GM23338 (cell line): ENCODE results near the gene CACNA1C. TPM values are rescaled to one million over a fixed set of nuclear protein-coding genes. Genes with fewer than 3 reads are reported as not detected.

ENCODE experiments used
- ATAC-seq: fragments of 200-7000 bp; cut with Tn5 transposase; 3 replicates; pipeline ENCODE4 v1.9.1; 2020
- DNase-seq: peaks from one replicate; pipeline ENCODE4 v3.0.0-alpha.2; 2015; ENCODE audit warnings: low spot score
- H2AFZ ChIP-seq: fragments of 200-600 bp; sonication (generic); 2 replicates; pipeline ENCODE4 v1.8.0; 2016; ENCODE audit warnings: antibody characterized with exemption, mild to moderate bottlenecking, moderate library complexity
- H3F3A ChIP-seq: fragments of 200-600 bp; sonication (generic); replicated peaks from 2 replicates; pipeline ENCODE4 v1.8.0; 2017; ENCODE audit warnings: antibody characterized with exemption, mixed run types, low read depth
- H3K27ac ChIP-seq: fragments of 200-600 bp; sonication (generic); 2 replicates; pipeline ENCODE4 v1.6.1; 2016; ENCODE audit warnings: low read depth
- H3K27me3 ChIP-seq: fragments of 200-600 bp; sonication (generic); 2 replicates; pipeline ENCODE4 v1.8.0; 2016; ENCODE audit warnings: mild to moderate bottlenecking, mixed run types, moderate library complexity; ENCODE audit not compliant: insufficient read depth
- H3K36me3 ChIP-seq: fragments of 200-600 bp; sonication (generic); 2 replicates; pipeline ENCODE4 v1.8.0; 2016; ENCODE audit warnings: mild to moderate bottlenecking; ENCODE audit not compliant: insufficient read depth
- H3K4me1 ChIP-seq: fragments of 200-600 bp; sonication (generic); 2 replicates; pipeline ENCODE4 v1.8.0; 2016; ENCODE audit warnings: mild to moderate bottlenecking, moderate library complexity; ENCODE audit not compliant: insufficient read depth
- H3K4me2 ChIP-seq: fragments of 200-600 bp; sonication (generic); 2 replicates; pipeline ENCODE4 v1.7.1; 2017; ENCODE audit warnings: mixed run types
- H3K4me3 ChIP-seq: fragments of 200-600 bp; sonication (generic); 2 replicates; pipeline ENCODE4 v1.6.1; 2016; ENCODE audit warnings: mixed run types
- H3K79me2 ChIP-seq: fragments of 200-600 bp; sonication (generic); replicated peaks from 2 replicates; pipeline ENCODE4 v1.8.0; 2017; ENCODE audit warnings: mild to moderate bottlenecking; ENCODE audit not compliant: insufficient read depth
- H3K9me2 ChIP-seq: fragments of 200-600 bp; sonication (generic); 2 replicates; pipeline ENCODE4 v1.8.0; 2017; ENCODE audit not compliant: insufficient read depth
- H4K20me1 ChIP-seq: fragments of 200-600 bp; sonication (generic); replicated peaks from 2 replicates; pipeline ENCODE4 v1.8.0; 2017; ENCODE audit warnings: mild to moderate bottlenecking; ENCODE audit not compliant: insufficient read depth
- H3K27ac Mint-ChIP-seq: 2 replicates; pipeline ENCODE4 v1.8.0; 2020; ENCODE audit warnings: inconsistent platforms, mild to moderate bottlenecking, moderate library complexity, mixed read lengths
- H3K27me3 Mint-ChIP-seq: 3 replicates; pipeline ENCODE4 v1.8.0; 2022; ENCODE audit warnings: low read depth, mild to moderate bottlenecking, moderate library complexity, mixed read lengths, inconsistent platforms; ENCODE audit not compliant: insufficient read depth, poor library complexity
- H3K36me3 Mint-ChIP-seq: 3 replicates; pipeline ENCODE4 v1.8.0; 2021; ENCODE audit warnings: low read depth, mild to moderate bottlenecking, inconsistent platforms, moderate library complexity, mixed read lengths
- H3K4me1 Mint-ChIP-seq: 3 replicates; pipeline ENCODE4 v1.8.0; 2020; ENCODE audit warnings: mild to moderate bottlenecking, inconsistent platforms, mixed read lengths
- H3K4me3 Mint-ChIP-seq: 3 replicates; pipeline ENCODE4 v1.8.0; 2021; ENCODE audit warnings: moderate library complexity, mild to moderate bottlenecking, inconsistent platforms, mixed read lengths
- H3K9me3 Mint-ChIP-seq: 3 replicates; pipeline ENCODE4 v1.8.0; 2020; ENCODE audit warnings: moderate library complexity, mild to moderate bottlenecking, inconsistent platforms, mixed read lengths
- JUNB ChIP-seq: IDR thresholded peaks from one replicate; pipeline ENCODE4 v1.6.1; 2016; ENCODE audit warnings: antibody characterized with exemption; ENCODE audit not compliant: unreplicated experiment
- NANOG ChIP-seq: IDR thresholded peaks from 2 replicates; pipeline ENCODE4 v1.6.1; 2016; ENCODE audit warnings: antibody characterized with exemption, borderline replicate concordance
- STAT1 ChIP-seq: IDR thresholded peaks from one replicate; pipeline ENCODE4 v1.6.1; 2016; ENCODE audit warnings: antibody characterized with exemption; ENCODE audit not compliant: unreplicated experiment
- polyA plus RNA-seq: library from polyadenylated mRNA; unstranded; fragments of >200 nt; fragmentation: Nextera tagmentation; extraction: Ambion mirVana; gene quantifications from 2 replicates; pipeline ENCODE4 v1.2.1, GENCODE V29; 2016
- total RNA-seq: library from RNA; depleted of rRNA; stranded (reverse); fragments of >200 nt; shearing (Covaris generic); gene quantifications from 2 replicates; pipeline ENCODE4 v1.2.3, GENCODE V29; 2014
- TF ChIP-seq, protein P1 (sequence below): fragments of 250-450 bp; sonication (Bioruptor Pico); IDR thresholded peaks from 2 replicates; pipeline ENCODE4 v1.5.0; 2020; ENCODE audit warnings: mild to moderate bottlenecking, moderate library complexity
- TF ChIP-seq, protein P2 (sequence below), 2 experiments: fragments of 200-600 bp in 1 of 2; sonication (generic) in 1 of 2; conservative IDR thresholded peaks; 2 replicates each; pipeline versions ENCODE4 v1.5.1 to v1.6.1; 2016 to 2017; ENCODE audit warnings: antibody characterized with exemption in 2 of 2, low read depth in 2 of 2, mild to moderate bottlenecking in 2 of 2, moderate library complexity in 1 of 2

Gene CACNA1C
- total and polyA plus RNA-seq, 2 experiments from 2014 or later, result 0.78 to 2.1 TPM

DNA sequence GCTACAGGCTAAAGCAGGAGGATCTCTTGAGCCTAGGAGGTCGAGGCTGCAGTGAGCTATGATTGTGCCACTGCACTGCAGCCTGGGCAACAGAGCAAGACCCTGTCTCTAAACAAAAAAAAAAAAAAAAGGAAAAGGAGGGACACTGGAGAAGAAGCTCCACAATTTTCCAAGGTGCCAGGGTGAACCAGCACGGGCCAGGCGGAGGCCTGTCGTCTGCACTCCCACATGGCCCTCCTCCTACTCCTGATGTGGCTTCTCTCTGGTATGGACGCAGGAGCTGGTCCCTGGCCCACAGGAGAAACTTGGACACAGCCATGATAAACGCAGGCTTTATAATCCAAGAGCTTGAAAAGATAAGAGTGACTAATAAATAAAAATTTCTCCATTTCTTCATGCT is 341.2 kb downstream of the CACNA1C start:
- H3K27ac ChIP-seq, result no peak overlapping the region
- TF ChIP-seq, protein P1, sequence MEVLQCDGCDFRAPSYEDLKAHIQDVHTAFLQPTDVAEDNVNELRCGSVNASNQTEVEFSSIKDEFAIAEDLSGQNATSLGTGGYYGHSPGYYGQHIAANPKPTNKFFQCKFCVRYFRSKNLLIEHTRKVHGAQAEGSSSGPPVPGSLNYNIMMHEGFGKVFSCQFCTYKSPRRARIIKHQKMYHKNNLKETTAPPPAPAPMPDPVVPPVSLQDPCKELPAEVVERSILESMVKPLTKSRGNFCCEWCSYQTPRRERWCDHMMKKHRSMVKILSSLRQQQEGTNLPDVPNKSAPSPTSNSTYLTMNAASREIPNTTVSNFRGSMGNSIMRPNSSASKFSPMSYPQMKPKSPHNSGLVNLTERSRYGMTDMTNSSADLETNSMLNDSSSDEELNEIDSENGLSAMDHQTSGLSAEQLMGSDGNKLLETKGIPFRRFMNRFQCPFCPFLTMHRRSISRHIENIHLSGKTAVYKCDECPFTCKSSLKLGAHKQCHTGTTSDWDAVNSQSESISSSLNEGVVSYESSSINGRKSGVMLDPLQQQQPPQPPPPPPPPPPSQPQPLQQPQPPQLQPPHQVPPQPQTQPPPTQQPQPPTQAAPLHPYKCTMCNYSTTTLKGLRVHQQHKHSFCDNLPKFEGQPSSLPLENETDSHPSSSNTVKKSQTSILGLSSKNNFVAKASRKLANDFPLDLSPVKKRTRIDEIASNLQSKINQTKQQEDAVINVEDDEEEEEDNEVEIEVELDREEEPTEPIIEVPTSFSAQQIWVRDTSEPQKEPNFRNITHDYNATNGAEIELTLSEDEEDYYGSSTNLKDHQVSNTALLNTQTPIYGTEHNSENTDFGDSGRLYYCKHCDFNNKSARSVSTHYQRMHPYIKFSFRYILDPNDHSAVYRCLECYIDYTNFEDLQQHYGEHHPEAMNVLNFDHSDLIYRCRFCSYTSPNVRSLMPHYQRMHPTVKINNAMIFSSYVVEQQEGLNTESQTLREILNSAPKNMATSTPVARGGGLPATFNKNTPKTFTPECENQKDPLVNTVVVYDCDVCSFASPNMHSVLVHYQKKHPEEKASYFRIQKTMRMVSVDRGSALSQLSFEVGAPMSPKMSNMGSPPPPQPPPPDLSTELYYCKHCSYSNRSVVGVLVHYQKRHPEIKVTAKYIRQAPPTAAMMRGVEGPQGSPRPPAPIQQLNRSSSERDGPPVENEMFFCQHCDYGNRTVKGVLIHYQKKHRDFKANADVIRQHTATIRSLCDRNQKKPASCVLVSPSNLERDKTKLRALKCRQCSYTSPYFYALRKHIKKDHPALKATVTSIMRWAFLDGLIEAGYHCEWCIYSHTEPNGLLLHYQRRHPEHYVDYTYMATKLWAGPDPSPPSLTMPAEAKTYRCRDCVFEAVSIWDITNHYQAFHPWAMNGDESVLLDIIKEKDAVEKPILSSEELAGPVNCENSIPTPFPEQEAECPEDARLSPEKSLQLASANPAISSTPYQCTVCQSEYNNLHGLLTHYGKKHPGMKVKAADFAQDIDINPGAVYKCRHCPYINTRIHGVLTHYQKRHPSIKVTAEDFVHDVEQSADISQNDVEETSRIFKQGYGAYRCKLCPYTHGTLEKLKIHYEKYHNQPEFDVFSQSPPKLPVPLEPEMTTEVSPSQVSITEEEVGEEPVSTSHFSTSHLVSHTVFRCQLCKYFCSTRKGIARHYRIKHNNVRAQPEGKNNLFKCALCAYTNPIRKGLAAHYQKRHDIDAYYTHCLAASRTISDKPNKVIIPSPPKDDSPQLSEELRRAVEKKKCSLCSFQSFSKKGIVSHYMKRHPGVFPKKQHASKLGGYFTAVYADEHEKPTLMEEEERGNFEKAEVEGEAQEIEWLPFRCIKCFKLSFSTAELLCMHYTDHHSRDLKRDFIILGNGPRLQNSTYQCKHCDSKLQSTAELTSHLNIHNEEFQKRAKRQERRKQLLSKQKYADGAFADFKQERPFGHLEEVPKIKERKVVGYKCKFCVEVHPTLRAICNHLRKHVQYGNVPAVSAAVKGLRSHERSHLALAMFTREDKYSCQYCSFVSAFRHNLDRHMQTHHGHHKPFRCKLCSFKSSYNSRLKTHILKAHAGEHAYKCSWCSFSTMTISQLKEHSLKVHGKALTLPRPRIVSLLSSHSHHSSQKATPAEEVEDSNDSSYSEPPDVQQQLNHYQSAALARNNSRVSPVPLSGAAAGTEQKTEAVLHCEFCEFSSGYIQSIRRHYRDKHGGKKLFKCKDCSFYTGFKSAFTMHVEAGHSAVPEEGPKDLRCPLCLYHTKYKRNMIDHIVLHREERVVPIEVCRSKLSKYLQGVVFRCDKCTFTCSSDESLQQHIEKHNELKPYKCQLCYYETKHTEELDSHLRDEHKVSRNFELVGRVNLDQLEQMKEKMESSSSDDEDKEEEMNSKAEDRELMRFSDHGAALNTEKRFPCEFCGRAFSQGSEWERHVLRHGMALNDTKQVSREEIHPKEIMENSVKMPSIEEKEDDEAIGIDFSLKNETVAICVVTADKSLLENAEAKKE (CRISPR knock-in tag), result no peak
- no peak for TF ChIP-seq JUNB
- TF ChIP-seq, protein P2, sequence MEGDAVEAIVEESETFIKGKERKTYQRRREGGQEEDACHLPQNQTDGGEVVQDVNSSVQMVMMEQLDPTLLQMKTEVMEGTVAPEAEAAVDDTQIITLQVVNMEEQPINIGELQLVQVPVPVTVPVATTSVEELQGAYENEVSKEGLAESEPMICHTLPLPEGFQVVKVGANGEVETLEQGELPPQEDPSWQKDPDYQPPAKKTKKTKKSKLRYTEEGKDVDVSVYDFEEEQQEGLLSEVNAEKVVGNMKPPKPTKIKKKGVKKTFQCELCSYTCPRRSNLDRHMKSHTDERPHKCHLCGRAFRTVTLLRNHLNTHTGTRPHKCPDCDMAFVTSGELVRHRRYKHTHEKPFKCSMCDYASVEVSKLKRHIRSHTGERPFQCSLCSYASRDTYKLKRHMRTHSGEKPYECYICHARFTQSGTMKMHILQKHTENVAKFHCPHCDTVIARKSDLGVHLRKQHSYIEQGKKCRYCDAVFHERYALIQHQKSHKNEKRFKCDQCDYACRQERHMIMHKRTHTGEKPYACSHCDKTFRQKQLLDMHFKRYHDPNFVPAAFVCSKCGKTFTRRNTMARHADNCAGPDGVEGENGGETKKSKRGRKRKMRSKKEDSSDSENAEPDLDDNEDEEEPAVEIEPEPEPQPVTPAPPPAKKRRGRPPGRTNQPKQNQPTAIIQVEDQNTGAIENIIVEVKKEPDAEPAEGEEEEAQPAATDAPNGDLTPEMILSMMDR (conservative IDR thresholded peaks at IDR 0.05; ENCODE audit: low read depth in 2 of 2), result no peak
- TF ChIP-seq NANOG, result no peak
- no peak for TF ChIP-seq STAT1
- Mint-ChIP-seq H3K27me3 (peaks cover 6% of the 10 kb centered on the region), H3K4me1 (peaks cover 7% of the 10 kb centered on the region; the same call in 1 of the 3 replicates), H3K36me3 (no peaks in the 10 kb centered on the region; the same call in 2 of the 3 replicates), H3K27ac (no peak overlapping the region), H3K4me3 (no peak overlapping the region), H3K9me3 (no peaks in the 10 kb centered on the region)
- H3F3A ChIP-seq, result no peaks in the 10 kb centered on the region
- no peaks in the 10 kb centered on the region for H3K9me2 ChIP-seq
- H3K36me3 ChIP-seq, result no peaks in the 10 kb centered on the region
- no peak for ATAC-seq
- H3K79me2 ChIP-seq, result no peaks in the 10 kb centered on the region
- no peak overlapping the region for H3K4me2 ChIP-seq
- no peaks in the 10 kb centered on the region for H3K27me3 ChIP-seq
- H4K20me1 ChIP-seq, result no peaks in the 10 kb centered on the region
- no peak overlapping the region for H2AFZ ChIP-seq
- no peak for DNase-seq
- no peak overlapping the region for H3K4me3 ChIP-seq
- no peaks in the 10 kb centered on the region for H3K4me1 ChIP-seq
